ENCODE data around the gene UNK. TPM values are rescaled to one million over a fixed set of nuclear protein-coding genes. Genes with fewer than 3 reads are reported as not detected.

The UNK gene
- total and polyA plus RNA-seq, 2 experiments from 2014 or later: 22.3 to 26.7 TPM

GRCh38 chr17:75773121-75773807, 11.3 kb upstream of the UNK start:
- 86% methylated on average over 12 of the region's 12 CpGs for WGBS (ENCODE audit: low lambda C conversion rate, missing lambda C conversion rate)
- Histone ChIP-seq H3K27ac (no peak overlapping the region), H3K9me3 (ENCODE audit: low read depth) (no peaks in the 10 kb centered on the region), H3K27me3 (no peaks in the 10 kb centered on the region), H3K4me3 (no peak overlapping the region), H3K79me2 (peaks cover 19% of the 10 kb centered on the region), H4K20me1 (ENCODE audit: insufficient read depth, poor library complexity, severe bottlenecking) (peaks cover 30% of the 10 kb centered on the region), H3K36me3 (replicated peaks; ENCODE audit: insufficient read depth, low read depth) (peaks cover 6% of the 10 kb centered on the region), H3K9me2 (replicated peaks; ENCODE audit: insufficient read depth) (no peaks in the 10 kb centered on the region), H2AFZ (no peak overlapping the region), H3K4me1 (ENCODE audit: insufficient read depth) (no peaks in the 10 kb centered on the region), H3K4me2 (no peak overlapping the region)
- TF ChIP-seq EZH2 (IDR thresholded peaks at IDR 0.05; ENCODE audit: borderline replicate concordance) (no peak), CTCF (IDR thresholded peaks at IDR 0.05; ENCODE audit: poor library complexity) (no peak), EZH2phosphoT487 (IDR thresholded peaks at IDR 0.05; ENCODE audit: low read depth, severe bottlenecking, unreplicated experiment) (no peak)
- DNase-seq (ENCODE audit: low spot score): peak; percentile 13

- H3K4me2 ChIP-seq: no peak overlapping the region
- peaks cover 8% of the 10 kb centered on the region for H3K36me3 ChIP-seq (replicated peaks; ENCODE audit: insufficient read depth, low read depth)
- H3K4me3 ChIP-seq: no peak overlapping the region
- DNase-seq (ENCODE audit: low spot score): peak; percentile 41
- H4K20me1 ChIP-seq (ENCODE audit: insufficient read depth, poor library complexity, severe bottlenecking): peaks cover 37% of the 10 kb centered on the region
- 88% methylated on average over 15 of the region's 15 CpGs for WGBS (ENCODE audit: low lambda C conversion rate, missing lambda C conversion rate)
- no peak overlapping the region for H3K27ac ChIP-seq
- H3K9me2 ChIP-seq (replicated peaks; ENCODE audit: insufficient read depth): no peaks in the 10 kb centered on the region
- no peak for TF ChIP-seq EZH2 (IDR thresholded peaks at IDR 0.05; ENCODE audit: borderline replicate concordance)
- TF ChIP-seq CTCF (IDR thresholded peaks at IDR 0.05; ENCODE audit: poor library complexity): no peak
- TF ChIP-seq EZH2phosphoT487 (IDR thresholded peaks at IDR 0.05; ENCODE audit: low read depth, severe bottlenecking, unreplicated experiment): no peak
- peaks cover 25% of the 10 kb centered on the region for H3K79me2 ChIP-seq
- no peaks in the 10 kb centered on the region for H3K4me1 ChIP-seq (ENCODE audit: insufficient read depth)
- no peak overlapping the region for H2AFZ ChIP-seq
- no peaks in the 10 kb centered on the region for H3K9me3 ChIP-seq (ENCODE audit: low read depth)
- no peaks in the 10 kb centered on the region for H3K27me3 ChIP-seq
Observed at GRCh38 chr17:75773808-75774470, 10.7 kb upstream of the UNK start.

- H3K36me3 ChIP-seq (replicated peaks; ENCODE audit: insufficient read depth, low read depth): peaks cover 8% of the 10 kb centered on the region
- no peaks in the 10 kb centered on the region for H3K27me3 ChIP-seq
- 93% methylated on average over 4 of the region's 4 CpGs for WGBS (ENCODE audit: low lambda C conversion rate, missing lambda C conversion rate)
- H3K4me1 ChIP-seq (ENCODE audit: insufficient read depth): no peaks in the 10 kb centered on the region
- H2AFZ ChIP-seq: no peak overlapping the region
- H3K27ac ChIP-seq: no peak overlapping the region
- peaks cover 30% of the 10 kb centered on the region for H3K79me2 ChIP-seq
- DNase-seq (ENCODE audit: low spot score): no peak
- peaks cover 42% of the 10 kb centered on the region for H4K20me1 ChIP-seq (ENCODE audit: insufficient read depth, poor library complexity, severe bottlenecking)
- H3K9me3 ChIP-seq (ENCODE audit: low read depth): no peaks in the 10 kb centered on the region
- no peak overlapping the region for H3K4me2 ChIP-seq
- H3K4me3 ChIP-seq: no peak overlapping the region
- no peak for TF ChIP-seq CTCF (IDR thresholded peaks at IDR 0.05; ENCODE audit: poor library complexity)
- no peak for TF ChIP-seq EZH2 (IDR thresholded peaks at IDR 0.05; ENCODE audit: borderline replicate concordance)
- no peak for TF ChIP-seq EZH2phosphoT487 (IDR thresholded peaks at IDR 0.05; ENCODE audit: low read depth, severe bottlenecking, unreplicated experiment)
- no peaks in the 10 kb centered on the region for H3K9me2 ChIP-seq (replicated peaks; ENCODE audit: insufficient read depth)
Observed at GRCh38 chr17:75774471-75774990, 10.1 kb upstream of the UNK start.
